H1 (cell line): ENCODE data around the gene ZC3HAV1. TPM values are rescaled to one million over a fixed set of nuclear protein-coding genes. Genes with fewer than 3 reads are reported as not detected.
A peak's percentile ranks its signal among the peaks of the same experiment; 100 is the strongest.

ENCODE experiments used
- CTCF ChIA-PET: fragments of 300-600 bp; sonication (Branson Sonifier 250); formaldehyde crosslinking; loops from one replicate; lab custom pipeline; 2021; ENCODE audit not compliant: partially characterized antibody; lab: Charles Lee
- POLR2A ChIA-PET: fragments of 300-600 bp; sonication (Branson Sonifier 250); formaldehyde crosslinking; loops from one replicate; lab custom pipeline; 2021; ENCODE audit warnings: inconsistent platforms; ENCODE audit not compliant: partially characterized antibody; lab: Charles Lee
- DNase-seq, 2 experiments: peaks; one replicate each; pipeline versions ENCODE4 v3.0.0 to v3.0.0-alpha.2; 2010 to 2022; ENCODE audit warnings: low spot score in 2 of 2, low read depth in 1 of 2, mixed read lengths in 1 of 2
- FAIRE-seq: peaks from 2 replicates; lab custom pipeline; 2011; peaks lifted over from hg19 to GRCh38; lab: Jason Lieb, UNC
- H2AFZ ChIP-seq: 2 replicates; pipeline ENCODE4 v1.8.1; 2012; ENCODE audit warnings: low read length, inconsistent platforms
- H2AK5ac ChIP-seq: 2 replicates; pipeline ENCODE4 v1.6.1; 2013; ENCODE audit warnings: low read depth, low read length
- H2BK120ac ChIP-seq: replicated peaks from 2 replicates; pipeline ENCODE3; 2013; ENCODE audit warnings: low read depth, low read length, inconsistent platforms
- H2BK12ac ChIP-seq: 2 replicates; pipeline ENCODE4 v1.6.1; 2013; ENCODE audit warnings: low read depth, low read length
- H2BK15ac ChIP-seq: 2 replicates; pipeline ENCODE4 v1.6.1; 2013; ENCODE audit warnings: low read length
- H2BK20ac ChIP-seq: 2 replicates; pipeline ENCODE4 v1.6.1; 2013; ENCODE audit warnings: low read length
- H2BK5ac ChIP-seq: 2 replicates; pipeline ENCODE4 v1.6.1; 2013; ENCODE audit warnings: low read depth, low read length
- H3K14ac ChIP-seq: 2 replicates; pipeline ENCODE4 v1.6.1; 2013; ENCODE audit warnings: inconsistent platforms; ENCODE audit not compliant: insufficient read length
- H3K18ac ChIP-seq: 2 replicates; pipeline ENCODE4 v1.6.1; 2013; ENCODE audit warnings: low read length; ENCODE audit errors: extremely low read depth
- H3K23ac ChIP-seq: 2 replicates; pipeline ENCODE4 v1.6.1; 2013; ENCODE audit warnings: inconsistent platforms; ENCODE audit not compliant: insufficient read length
- H3K23me2 ChIP-seq: 2 replicates; pipeline ENCODE4 v1.6.1; 2013; ENCODE audit warnings: low read depth, low read length
- H3K27ac ChIP-seq: 2 replicates; pipeline ENCODE4 v1.6.1; 2011; ENCODE audit warnings: low read depth, low read length, inconsistent platforms
- H3K27me3 ChIP-seq, 4 experiments: replicated peaks in 1 of 4; 1 replicate in 1 of 4; 2 replicates in 3 of 4; pipeline versions ENCODE4 v1.6.1 to v1.8.1; 2011 to 2013; ENCODE audit warnings: low read length in 3 of 4, mild to moderate bottlenecking in 3 of 4, inconsistent platforms in 2 of 4, mixed read lengths in 2 of 4, moderate library complexity in 1 of 4; ENCODE audit not compliant: control insufficient read depth in 3 of 4, insufficient read depth in 3 of 4; ENCODE audit errors: extremely low read depth in 1 of 4
- H3K36me3 ChIP-seq, 4 experiments: 2 replicates each; pipeline versions ENCODE4 v1.6.1 to v1.8.1; 2011 to 2013; ENCODE audit warnings: mild to moderate bottlenecking in 4 of 4, low read length in 3 of 4, moderate library complexity in 2 of 4, control low read depth in 1 of 4, inconsistent platforms in 1 of 4; ENCODE audit not compliant: insufficient read depth in 4 of 4, control insufficient read depth in 2 of 4
- H3K4ac ChIP-seq: replicated peaks from 2 replicates; pipeline ENCODE3; 2013; ENCODE audit warnings: low read length, low read depth, mixed read lengths, inconsistent platforms; ENCODE audit not compliant: insufficient read length
- H3K4me1 ChIP-seq, 4 experiments: replicated peaks in 1 of 4; 1 replicate in 1 of 4; 2 replicates in 3 of 4; pipeline versions ENCODE4 v1.6.1 to v1.8.1; 2011 to 2013; ENCODE audit warnings: low read length in 3 of 4, inconsistent platforms in 2 of 4, mixed read lengths in 1 of 4; ENCODE audit not compliant: insufficient read depth in 4 of 4, control insufficient read depth in 3 of 4
- H3K4me2 ChIP-seq, 2 experiments: 2 replicates each; pipeline versions ENCODE4 v1.6.1 to v1.8.1; 2011 to 2013; ENCODE audit warnings: low read depth in 2 of 2, low read length in 2 of 2, control low read depth in 1 of 2, inconsistent platforms in 1 of 2, mild to moderate bottlenecking in 1 of 2; ENCODE audit not compliant: insufficient read depth in 1 of 2
- H3K4me3 ChIP-seq, 4 experiments: fragments of 200-600, 300-600 bp in 1 of 4; sonication (generic), shearing (Covaris generic), sonication (Bioruptor Twin) in 1 of 4; 2 replicates each; pipeline versions ENCODE4 v1.5.1 to v1.8.1; 2011 to 2016; ENCODE audit warnings: low read length in 4 of 4, low read depth in 3 of 4, control low read depth in 2 of 4, inconsistent platforms in 2 of 4, mild to moderate bottlenecking in 2 of 4, mixed read lengths in 1 of 4, moderate library complexity in 1 of 4; ENCODE audit not compliant: insufficient read depth in 2 of 4; ENCODE audit errors: extremely low read depth in 1 of 4
- H3K56ac ChIP-seq: replicated peaks from 2 replicates; pipeline ENCODE3; 2013; ENCODE audit warnings: low read depth, mild to moderate bottlenecking, mixed read lengths, low read length, inconsistent platforms; ENCODE audit not compliant: insufficient read length
- H3K79me1 ChIP-seq: 2 replicates; pipeline ENCODE4 v1.6.1; 2013; ENCODE audit warnings: low read depth, low read length, control low read depth
- H3K79me2 ChIP-seq, 2 experiments: 2 replicates each; pipeline versions ENCODE4 v1.6.1 to v1.8.1; 2012 to 2013; ENCODE audit warnings: low read length in 2 of 2, mild to moderate bottlenecking in 2 of 2, inconsistent platforms in 1 of 2; ENCODE audit not compliant: insufficient read depth in 2 of 2, control insufficient read depth in 1 of 2
- H3K9ac ChIP-seq, 4 experiments: replicated peaks in 1 of 4; 1 replicate in 1 of 4; 2 replicates in 3 of 4; pipeline versions ENCODE4 v1.6.1 to v1.8.1; 2011 to 2013; ENCODE audit warnings: low read depth in 3 of 4, low read length in 3 of 4, control low read depth in 2 of 4, mild to moderate bottlenecking in 2 of 4, moderate library complexity in 2 of 4, inconsistent platforms in 1 of 4; ENCODE audit errors: extremely low read depth in 1 of 4
- H3K9me3 ChIP-seq, 2 experiments: 2 replicates each; pipeline versions ENCODE4 v1.6.1 to v1.8.1; 2012 to 2013; ENCODE audit warnings: mild to moderate bottlenecking in 2 of 2, moderate library complexity in 2 of 2, control low read depth in 1 of 2, inconsistent platforms in 1 of 2, low read depth in 1 of 2, low read length in 1 of 2, mixed read lengths in 1 of 2; ENCODE audit not compliant: insufficient read depth in 2 of 2
- H4K20me1 ChIP-seq, 2 experiments: replicated peaks in 1 of 2; 2 replicates each; pipeline versions ENCODE3 to v1.8.1; 2011 to 2013; ENCODE audit warnings: inconsistent platforms in 2 of 2, low read length in 2 of 2, mild to moderate bottlenecking in 1 of 2; ENCODE audit not compliant: insufficient read depth in 2 of 2, control insufficient read depth in 1 of 2
- H4K5ac ChIP-seq: 2 replicates; pipeline ENCODE4 v1.6.1; 2013; ENCODE audit warnings: low read length, low read depth, mixed read lengths, inconsistent platforms; ENCODE audit not compliant: insufficient read length
- H4K8ac ChIP-seq: 2 replicates; pipeline ENCODE4 v1.8.0; 2013; ENCODE audit warnings: mild to moderate bottlenecking, moderate library complexity, low read length, inconsistent platforms; ENCODE audit not compliant: insufficient read depth; ENCODE audit errors: extremely low read depth
- H4K91ac ChIP-seq: replicated peaks from 2 replicates; pipeline ENCODE3; 2013; ENCODE audit warnings: low read length, mixed read lengths, inconsistent platforms; ENCODE audit not compliant: insufficient read length
- CEBPB ChIP-seq: IDR thresholded peaks from 2 replicates; pipeline ENCODE4 v1.6.1; 2012; ENCODE audit warnings: low read depth, low read length
- EP300 ChIP-seq, 2 experiments: IDR thresholded peaks; 1 replicate in 1 of 2; 2 replicates in 1 of 2; pipeline ENCODE4 v1.6.1; 2011 to 2012; ENCODE audit warnings: low read depth in 2 of 2, low read length in 2 of 2, mild to moderate bottlenecking in 2 of 2, borderline replicate concordance in 1 of 2, inconsistent platforms in 1 of 2, moderate library complexity in 1 of 2
- GTF2F1 ChIP-seq: IDR thresholded peaks from 2 replicates; pipeline ENCODE4 v1.6.1; 2012; ENCODE audit warnings: low read depth, low read length, improper control_type of control experiment, borderline replicate concordance
- MAX ChIP-seq: IDR thresholded peaks from 2 replicates; pipeline ENCODE4 v1.6.1; 2012; ENCODE audit warnings: inconsistent platforms
- POLR2A ChIP-seq, 2 experiments: IDR thresholded peaks; 1 replicate in 1 of 2; 2 replicates in 1 of 2; pipeline ENCODE4 v1.6.1; 2011; ENCODE audit warnings: low read depth in 2 of 2, low read length in 2 of 2, mild to moderate bottlenecking in 2 of 2; ENCODE audit errors: control extremely low read depth in 1 of 2
- RBBP5 ChIP-seq: IDR thresholded peaks from 2 replicates; pipeline ENCODE4 v1.7.1; 2012; ENCODE audit warnings: low read depth, mild to moderate bottlenecking, inconsistent platforms, low read length, moderate library complexity, borderline replicate concordance
- SIN3A ChIP-seq, 2 experiments: IDR thresholded peaks in 1 of 2; conservative IDR thresholded peaks in 1 of 2; 2 replicates each; pipeline ENCODE4 v1.6.1; 2011 to 2012; ENCODE audit warnings: low read length in 2 of 2, improper control_type of control experiment in 1 of 2, low read depth in 1 of 2, mild to moderate bottlenecking in 1 of 2
- WGBS, 2 experiments: shearing (Covaris generic) in 1 of 2; methylation state at CpG; one replicate each; pipeline versions ENCODE4 v1.1.6 to v1.1.7; 2013 to 2015; ENCODE audit warnings: low lambda C conversion rate in 2 of 2, mixed read lengths in 2 of 2, inconsistent platforms in 1 of 2, low coverage in 1 of 2, missing lambda C conversion rate in 1 of 2; ENCODE audit not compliant: insufficient replicate concordance in 2 of 2, insufficient coverage in 1 of 2, insufficient read length in 1 of 2; ENCODE audit errors: extremely low coverage in 1 of 2, missing lambda C conversion rate in 1 of 2; 5-methylcytosine and 5-hydroxymethylcytosine counted together
- long read RNA-seq, 2 experiments: library from RNA in 1 of 2; library from capped mRNA in 1 of 2; stranded (forward); transcript quantifications; one replicate each; pipeline ENCODE4 v2.0.0, GENCODE V29; 2021; ENCODE audit warnings: inconsistent platforms in 1 of 2
- polyA minus RNA-seq, 3 experiments: library from RNA; depleted of rRNA, polyadenylated mRNA; stranded (reverse); fragments of >200 nt; gene quantifications; 1 replicate in 2 of 3; 2 replicates in 1 of 3; pipeline ENCODE4 v1.2.3, GENCODE V29; 2011
- polyA plus RNA-seq, 7 experiments: library from polyadenylated mRNA; depleted of rRNA in 3 of 7; stranded (reverse) in 5 of 7; unstranded in 2 of 7; fragments of >200 nt in 5 of 7; fragments of 200-250 nt in 2 of 7; gene quantifications; 1 replicate in 5 of 7; 2 replicates in 1 of 7; 4 replicates in 1 of 7; pipeline versions ENCODE4 v1.2.1 to v1.2.3, GENCODE V29; 2011 to 2013; ENCODE audit warnings: missing spikeins in 2 of 7, mixed read lengths in 2 of 7
- total RNA-seq: library from RNA; stranded (reverse); fragmentation: NEBNext Ultra II Directional; extraction: Animal tissue kit (Norgen Biotek cat#: 25700); gene quantifications from 2 replicates; pipeline ENCODE4 v1.2.1, GENCODE V29; 2021

The ZC3HAV1 gene
- total RNA-seq, result 43.4 and 44.3 TPM in 2 replicates
- polyA plus RNA-seq (2011; rRNA removed), result 15.6 and 22.5 TPM in 2 replicates
- 15.0 TPM for polyA plus RNA-seq (2011; cell fraction: cytosol; rRNA removed)
- polyA plus RNA-seq (2011; cell fraction: nucleus; rRNA removed), result 29.6 TPM
- 16.6 to 21.1 TPM (median 18.3 TPM) in 4 replicates for polyA plus RNA-seq (2012, experiment 1 of 2)
- polyA plus RNA-seq (2012, experiment 2 of 2), result 1.9 TPM
- polyA plus RNA-seq (2013, experiment 1 of 2), result 34.4 TPM
- 29.4 TPM for polyA plus RNA-seq (2013, experiment 2 of 2)
- polyA minus RNA-seq (2011; rRNA and poly(A)+ RNA removed), result 37.0 and 42.9 TPM in 2 replicates
- 26.3 TPM for polyA minus RNA-seq (2011; cell fraction: cytosol; rRNA and poly(A)+ RNA removed)
- polyA minus RNA-seq (2011; cell fraction: nucleus; rRNA and poly(A)+ RNA removed), result 40.8 TPM
- long read RNA-seq, experiment 1, full-length matches to known transcripts, result 3 of 33 reads
- long read RNA-seq, experiment 1, partial matches to known transcripts, result 1 of 33 reads
- long read RNA-seq, experiment 1, other reads (novel, unspliced or antisense), result 29 of 33 reads
- long read RNA-seq, experiment 2, partial matches to known transcripts, result 1 of 1 reads
- long read RNA-seq, experiment 2, other reads (novel, unspliced or antisense), result 0 of 1 reads

- FAIRE-seq, result no peak
- H3K79me2 ChIP-seq, result peaks cover 0 to 24% of the 10 kb centered on the region in 2 experiments; a peak in 2 of 4 replicates
- TF ChIP-seq MAX (peak; percentile 80), POLR2A (IDR thresholded peaks at IDR 0.05; ENCODE audit: control extremely low read depth in 1 of 2, low read depth in 2 of 2, low read length in 2 of 2) (peak in 1 of 2 experiments; percentile 61; a peak in 2 of 3 replicates), GTF2F1 (no peak), RBBP5 (peak; percentile 50; the same call in 1 of the 2 replicates), EP300 (IDR thresholded peaks at IDR 0.05; ENCODE audit: borderline replicate concordance in 1 of 2, low read depth in 2 of 2, low read length in 2 of 2) (no peak), SIN3A (conservative IDR thresholded peaks at IDR 0.05 in 1 of 2, IDR thresholded peaks at IDR 0.05 in 1 of 2; ENCODE audit: low read depth in 1 of 2, low read length in 2 of 2) (peak; percentile 46 to 66; a peak in 1 of 4 replicates), CEBPB (peak; percentile 61)
These were observed at the start of gene ZC3HAV1 for GRCh38 chr7:139109188-139109982. Gene ZC3HAV1, minus strand, starts transcription at chr7:139109720. Its CDS starts 389 bp downstream, at chr7:139109331.

More at GRCh38 chr7:139109188-139109982, at the start of gene ZC3HAV1:
- peaks cover 0 to 7% (median 5%) of the 10 kb centered on the region in 4 experiments; a peak in 5 of 7 replicates for H3K27me3 ChIP-seq
- peak within 1 kb of the TSS; percentile 75 for H2BK120ac ChIP-seq
- peak within 1 kb of the TSS; percentile 85 for H4K5ac ChIP-seq
- no peak within 1 kb of the TSS for H3K14ac ChIP-seq
- H3K36me3 ChIP-seq, result no peaks in the 10 kb centered on the region
- peak within 1 kb of the TSS; percentile 92 for H4K8ac ChIP-seq
- H3K4me3 ChIP-seq, result peak within 1 kb of the TSS; percentile 73 to 97 (median 95)
- H3K23ac ChIP-seq, result no peak within 1 kb of the TSS
- peak within 1 kb of the TSS; percentile 56 for H4K91ac ChIP-seq
- peaks cover 12% of the 10 kb centered on the region for H3K23me2 ChIP-seq
- H3K4me2 ChIP-seq, result peak within 1 kb of the TSS; percentile 82 to 89
- H2BK15ac ChIP-seq, result peak within 1 kb of the TSS; percentile 88; the same call in 1 of the 2 replicates
- ChIA-PET CTCF (no interaction called here), POLR2A (interaction anchor here (0.9 to 1.0 kb wide), 4 partner anchors 14 to 122 kb away, joined by 3 to 4 read pairs (median 3); partner anchors contain the start of gene UBN2)
- H2BK5ac ChIP-seq, result peak within 1 kb of the TSS; percentile 68; the same call in 1 of the 2 replicates
- 2% methylated on average over 68 of the region's 68 CpGs; no CpG with 5 or more reads in 1 of the 2 experiments for WGBS, 2 experiments
- peaks cover 0 to 9% (median 5%) of the 10 kb centered on the region in 4 experiments; a peak in 3 of 7 replicates for H3K4me1 ChIP-seq
- H3K9ac ChIP-seq, result peak within 1 kb of the TSS; percentile 35 to 76 (median 68); a peak in 6 of 7 replicates
- peak within 1 kb of the TSS; percentile 86 for H2AFZ ChIP-seq
- no peak within 1 kb of the TSS for H2AK5ac ChIP-seq
- no peaks in the 10 kb centered on the region for H4K20me1 ChIP-seq
- H3K4ac ChIP-seq, result no peak within 1 kb of the TSS
- peak in 1 of 2 experiments; percentile 79 for DNase-seq
- no peak within 1 kb of the TSS for H2BK20ac ChIP-seq
- H3K18ac ChIP-seq, result peak within 1 kb of the TSS; percentile 73; the same call in 1 of the 2 replicates
- peaks cover 4% of the 10 kb centered on the region; the same call in 1 of the 2 replicates for H3K79me1 ChIP-seq
- peak within 1 kb of the TSS; percentile 26; the same call in 1 of the 2 replicates for H3K27ac ChIP-seq
- no peaks in the 10 kb centered on the region for H3K9me3 ChIP-seq
- H3K56ac ChIP-seq, result peak within 1 kb of the TSS; percentile 78
- H2BK12ac ChIP-seq, result peak within 1 kb of the TSS; percentile 45; the same call in 1 of the 2 replicates
